Thoracic aorta (tissue), 2 donors: ENCODE data around the gene COMMD2. TPM values are rescaled to one million over a fixed set of nuclear protein-coding genes. Genes with fewer than 3 reads are reported as not detected.
A peak's percentile ranks its signal among the peaks of the same experiment; 100 is the strongest.

Experiments used
- ATAC-seq: fragments of 150-250 bp; one replicate; pipeline ENCODE4 v1.8.0; 2017; ENCODE audit warnings: low read depth; ENCODE audit not compliant: insufficient number of reproducible peaks, low FRiP score
- DNase-seq: peaks from one replicate; pipeline ENCODE4 v3.0.0-alpha.2; 2020; ENCODE audit warnings: low spot score
- H3K27ac ChIP-seq, 2 donors: fragments of 200-600 bp; sonication (generic); 1 replicate in 1 of 2; 2 replicates in 1 of 2; pipeline ENCODE4 v1.5.1; 2016; ENCODE audit warnings: mild to moderate bottlenecking in 2 of 2, moderate library complexity in 2 of 2
- H3K27me3 ChIP-seq: fragments of 200-600 bp; sonication (generic); replicated peaks from 2 replicates; pipeline ENCODE4 v1.6.0; 2016; ENCODE audit warnings: mild to moderate bottlenecking; ENCODE audit not compliant: insufficient read depth
- H3K36me3 ChIP-seq: fragments of 200-600 bp; sonication (generic); one replicate; pipeline ENCODE4 v1.5.1; 2016
- H3K4me1 ChIP-seq, 2 donors: fragments of 200-600 bp; sonication (generic); 1 replicate in 1 of 2; 2 replicates in 1 of 2; pipeline versions ENCODE4 v1.5.1 to v1.6.0; 2016; ENCODE audit warnings: low read depth in 2 of 2, mild to moderate bottlenecking in 1 of 2; ENCODE audit not compliant: control insufficient read depth in 1 of 2
- H3K4me3 ChIP-seq: fragments of 200-600 bp; sonication (generic); 2 replicates; pipeline ENCODE4 v1.5.1; 2016; ENCODE audit warnings: mild to moderate bottlenecking
- H3K9me3 ChIP-seq: fragments of 200-600 bp; sonication (generic); 2 replicates; pipeline ENCODE4 v1.5.1; 2016
- CTCF ChIP-seq: fragments of 200-600 bp; sonication (generic); IDR thresholded peaks from one replicate; pipeline ENCODE4 v1.5.1; 2019; ENCODE audit warnings: antibody characterized with exemption
- total RNA-seq, 2 donors: library from RNA; depleted of rRNA; stranded (reverse); fragments of >200 nt; gene quantifications; one replicate each; pipeline versions ENCODE4 v1.1.0 to v1.2.3, GENCODE V29; 2016

The COMMD2 gene
- total RNA-seq, 2 donors from 2014 or later, result 11.4 to 20.5 TPM

GRCh38 chr3:149744606-149745005, 7.7 kb downstream of the COMMD2 start:
- Histone ChIP-seq H3K4me1 (no peaks in the 10 kb centered on the region), H3K27ac (no peak overlapping the region), H3K4me3 (no peak overlapping the region), H3K27me3 (no peaks in the 10 kb centered on the region), H3K9me3 (no peaks in the 10 kb centered on the region), H3K36me3 (peaks cover 23% of the 10 kb centered on the region)
- ATAC-seq, result no peak
- DNase-seq, result no peak
- no peak for TF ChIP-seq CTCF

- no peak for ATAC-seq
- no peak overlapping the region for H3K4me3 ChIP-seq
- H3K27me3 ChIP-seq, result no peaks in the 10 kb centered on the region
- no peak for TF ChIP-seq CTCF
- no peak for DNase-seq
- H3K27ac ChIP-seq, result no peak overlapping the region
- no peaks in the 10 kb centered on the region for H3K4me1 ChIP-seq
- peaks cover 25% of the 10 kb centered on the region for H3K36me3 ChIP-seq
- no peaks in the 10 kb centered on the region for H3K9me3 ChIP-seq
Observed at GRCh38 chr3:149744151-149744550, 8.1 kb downstream of the COMMD2 start.

DNA sequence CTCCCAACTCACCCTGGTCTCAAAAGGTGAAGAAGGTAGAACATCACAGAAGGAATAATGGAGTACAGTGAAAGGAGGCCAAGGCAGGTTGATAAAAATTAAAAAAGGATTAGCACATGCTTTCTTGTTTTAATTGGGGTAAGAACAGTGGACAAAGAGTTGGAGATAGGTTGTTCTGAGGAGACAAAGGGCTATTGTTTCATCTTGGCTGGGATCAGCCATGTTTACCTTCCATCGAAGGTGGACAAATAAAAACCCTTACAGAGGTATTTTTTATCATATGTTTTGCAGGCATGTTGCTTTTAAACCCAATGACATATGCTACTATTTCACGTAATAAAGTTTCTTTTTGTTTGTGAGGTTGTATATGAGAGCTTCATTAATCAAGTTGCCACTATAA, 12.9 kb downstream of the COMMD2 start:
- H3K27ac ChIP-seq, result no peak overlapping the region
- no peak for TF ChIP-seq CTCF
- no peaks in the 10 kb centered on the region for H3K27me3 ChIP-seq
- DNase-seq (no peak), ATAC-seq (no peak)
- no peak overlapping the region for H3K4me3 ChIP-seq
- H3K9me3 ChIP-seq, result no peaks in the 10 kb centered on the region
- peaks cover 17% of the 10 kb centered on the region for H3K36me3 ChIP-seq
- peaks cover 6 to 12% of the 10 kb centered on the region in 2 donors for H3K4me1 ChIP-seq

GRCh38 chr3:149738876-149739275, 13.4 kb downstream of the COMMD2 start:
- no peaks in the 10 kb centered on the region for H3K9me3 ChIP-seq
- H3K27me3 ChIP-seq, result no peaks in the 10 kb centered on the region
- TF ChIP-seq CTCF, result no peak
- ATAC-seq, result no peak
- peaks cover 6 to 12% of the 10 kb centered on the region in 2 donors for H3K4me1 ChIP-seq
- H3K36me3 ChIP-seq, result peaks cover 17% of the 10 kb centered on the region
- H3K4me3 ChIP-seq, result no peak overlapping the region
- DNase-seq, result no peak
- no peak overlapping the region for H3K27ac ChIP-seq

- Histone ChIP-seq H3K36me3 (peaks cover 17% of the 10 kb centered on the region), H3K27ac (peak overlapping the region in 1 of 2 donors; percentile 8), H3K9me3 (no peaks in the 10 kb centered on the region), H3K4me1 (peaks cover 6 to 12% of the 10 kb centered on the region in 2 donors), H3K4me3 (no peak overlapping the region), H3K27me3 (no peaks in the 10 kb centered on the region)
- no peak for ATAC-seq
- no peak for TF ChIP-seq CTCF
- no peak for DNase-seq
Observed at GRCh38 chr3:149736953-149737205, 15.4 kb downstream of the COMMD2 start.
